A673 (cell line): Measurements from ENCODE around the gene GNG4. TPM values are rescaled to one million over a fixed set of nuclear protein-coding genes. Genes with fewer than 3 reads are reported as not detected.
"Not testable (repeated sequence)": the region's sequence is repeated elsewhere in the genome, so short reads cannot be mapped to it uniquely, and the experiment has no call there.

Source experiments
- BruUV-seq: library from RNA; stranded (reverse); fragments of 400-500 nt; replicated peaks from 2 replicates; lab custom pipeline; 2021; lab: Mats Ljungman, UMichigan
- CTCF ChIA-PET: fragments of 300-600 bp; sonication (Branson Sonifier 250); formaldehyde crosslinking; loops from one replicate; lab custom pipeline; 2022; ENCODE audit warnings: antibody characterized with exemption; lab: Charles Lee
- POLR2A ChIA-PET: fragments of 300-600 bp; sonication (Branson Sonifier 250); formaldehyde crosslinking; loops from one replicate; lab custom pipeline; 2022; ENCODE audit warnings: antibody characterized with exemption; ENCODE audit not compliant: low non-redundant PET; lab: Charles Lee
- DNase-seq: peaks from one replicate; pipeline ENCODE4 v3.0.0-alpha.2; 2015; ENCODE audit warnings: low spot score
- H3K27ac ChIP-seq: fragments of 200-600 bp; sonication (generic); 2 replicates; pipeline ENCODE4 v1.5.1; 2016; ENCODE audit warnings: mixed run types, low read depth, mild to moderate bottlenecking, mixed read lengths, antibody characterized with exemption, low read length; ENCODE audit not compliant: poor library complexity, severe bottlenecking
- H3K27me3 ChIP-seq: fragments of 200-600 bp; sonication (generic); replicated peaks from 2 replicates; pipeline ENCODE4 v1.6.1; 2017; ENCODE audit warnings: mixed run types, low read depth, mild to moderate bottlenecking, mixed read lengths, antibody characterized with exemption, low read length; ENCODE audit not compliant: insufficient read depth, poor library complexity
- H3K36me3 ChIP-seq: fragments of 200-600 bp; sonication (generic); 2 replicates; pipeline ENCODE4 v1.6.1; 2016; ENCODE audit warnings: mixed run types, mild to moderate bottlenecking, mixed read lengths, antibody characterized with exemption, low read length; ENCODE audit not compliant: insufficient read depth, poor library complexity, severe bottlenecking
- H3K4me1 ChIP-seq: fragments of 200-600 bp; sonication (generic); 2 replicates; pipeline ENCODE4 v1.6.1; 2017; ENCODE audit warnings: mixed run types, mild to moderate bottlenecking, mixed read lengths, antibody characterized with exemption, low read length; ENCODE audit not compliant: insufficient read depth, poor library complexity, severe bottlenecking
- H3K4me3 ChIP-seq: fragments of 200-600 bp; sonication (generic); 2 replicates; pipeline ENCODE4 v1.5.1; 2016; ENCODE audit warnings: low read depth, mixed run types, mild to moderate bottlenecking, mixed read lengths, low read length; ENCODE audit not compliant: poor library complexity, severe bottlenecking
- H3K9me3 ChIP-seq: fragments of 200-600 bp; sonication (generic); 2 replicates; pipeline ENCODE4 v1.6.1; 2016; ENCODE audit warnings: mixed run types, low read depth, mild to moderate bottlenecking, mixed read lengths, antibody characterized with exemption, low read length; ENCODE audit not compliant: poor library complexity, severe bottlenecking
- CTCF ChIP-seq: fragments of 300-800, 200-600 bp; sonication (generic); conservative IDR thresholded peaks from 2 replicates; pipeline ENCODE4 v1.5.1; 2017; ENCODE audit warnings: low read depth, mild to moderate bottlenecking, antibody characterized with exemption, low read length, moderate library complexity, mixed read lengths
- EZH2 ChIP-seq: fragments of 200-600 bp; sonication (generic); IDR thresholded peaks from 2 replicates; pipeline ENCODE4 v1.6.1; 2017; ENCODE audit warnings: borderline replicate concordance, low read depth, mild to moderate bottlenecking, mixed read lengths, antibody characterized with exemption, low read length; ENCODE audit not compliant: poor library complexity, severe bottlenecking
- intact Hi-C: fragments of 100-400 bp; cut with micrococcal nuclease; formaldehyde crosslinking; loops from one replicate; pipeline ENCODE4 v1.10.0; 2022; ENCODE audit not compliant: unreplicated experiment
- total RNA-seq: library from RNA; stranded (reverse); gene quantifications from 2 replicates; pipeline ENCODE4 v1.2.3, GENCODE V29; 2021

GNG4 gene
- total RNA-seq, 1 experiment from 2014 or later, result 11.0 TPM

- no TSS peak for BruUV-seq
- Histone ChIP-seq H3K4me1 (no peaks in the 10 kb centered on the region), H3K9me3 (no peaks in the 10 kb centered on the region), H3K36me3 (no peaks in the 10 kb centered on the region), H3K27ac (no peak overlapping the region), H3K27me3 (no peaks in the 10 kb centered on the region), H3K4me3 (no peak overlapping the region)
- ChIA-PET CTCF (no interaction called here), POLR2A (no interaction called here)
- TF ChIP-seq EZH2, result no peak
- TF ChIP-seq CTCF, result no peak
- intact Hi-C loops, result no loop called here
- DNase-seq, result no peak
Observed at GRCh38 chr1:235573880-235574279, 75.7 kb downstream of the GNG4 start.

GRCh38 chr1:235572971-235573370 lies 76.6 kb downstream of the GNG4 start:
- H3K9me3 ChIP-seq, DNase-seq, CTCF ChIA-PET, H3K4me3 ChIP-seq, POLR2A ChIA-PET, intact Hi-C loops, H3K27me3 ChIP-seq, BruUV-seq, H3K27ac ChIP-seq, H3K36me3 ChIP-seq, H3K4me1 ChIP-seq: not testable (repeated sequence)

- no TSS peak for BruUV-seq
- Histone ChIP-seq H3K27ac (no peak overlapping the region), H3K9me3 (no peaks in the 10 kb centered on the region), H3K36me3 (no peaks in the 10 kb centered on the region), H3K4me3 (no peak overlapping the region), H3K27me3 (no peaks in the 10 kb centered on the region), H3K4me1 (no peaks in the 10 kb centered on the region)
- TF ChIP-seq CTCF, result no peak
- TF ChIP-seq EZH2, result no peak
- POLR2A ChIA-PET, result no interaction called here
- no peak for DNase-seq
- CTCF ChIA-PET, result no interaction called here
- intact Hi-C loops, result no loop called here
Observed at GRCh38 chr1:235571482-235571881, 78.1 kb downstream of the GNG4 start.

GRCh38 chr1:235567812-235568503 lies 81.6 kb downstream of the GNG4 start:
- Histone ChIP-seq H3K9me3 (no peaks in the 10 kb centered on the region), H3K27ac (no peak overlapping the region), H3K4me1 (no peaks in the 10 kb centered on the region), H3K36me3 (no peaks in the 10 kb centered on the region), H3K27me3 (no peaks in the 10 kb centered on the region), H3K4me3 (no peak overlapping the region)
- CTCF ChIA-PET, result no interaction called here
- POLR2A ChIA-PET, result no interaction called here
- TF ChIP-seq CTCF (no peak), EZH2 (no peak)
- intact Hi-C loops, result no loop called here
- DNase-seq, result no peak
- BruUV-seq, result no TSS peak
